HG02943 (cell line): ENCODE results near the gene MBNL2.

Source experiments
- ATAC-seq: cut with Tn5 transposase; IDR thresholded peaks from one replicate; pipeline ENCODE4 v1.9.1; 2021; ENCODE audit warnings: mild to moderate bottlenecking, low read depth, moderate library complexity; ENCODE audit not compliant: unreplicated experiment

Gene MBNL2

DNA sequence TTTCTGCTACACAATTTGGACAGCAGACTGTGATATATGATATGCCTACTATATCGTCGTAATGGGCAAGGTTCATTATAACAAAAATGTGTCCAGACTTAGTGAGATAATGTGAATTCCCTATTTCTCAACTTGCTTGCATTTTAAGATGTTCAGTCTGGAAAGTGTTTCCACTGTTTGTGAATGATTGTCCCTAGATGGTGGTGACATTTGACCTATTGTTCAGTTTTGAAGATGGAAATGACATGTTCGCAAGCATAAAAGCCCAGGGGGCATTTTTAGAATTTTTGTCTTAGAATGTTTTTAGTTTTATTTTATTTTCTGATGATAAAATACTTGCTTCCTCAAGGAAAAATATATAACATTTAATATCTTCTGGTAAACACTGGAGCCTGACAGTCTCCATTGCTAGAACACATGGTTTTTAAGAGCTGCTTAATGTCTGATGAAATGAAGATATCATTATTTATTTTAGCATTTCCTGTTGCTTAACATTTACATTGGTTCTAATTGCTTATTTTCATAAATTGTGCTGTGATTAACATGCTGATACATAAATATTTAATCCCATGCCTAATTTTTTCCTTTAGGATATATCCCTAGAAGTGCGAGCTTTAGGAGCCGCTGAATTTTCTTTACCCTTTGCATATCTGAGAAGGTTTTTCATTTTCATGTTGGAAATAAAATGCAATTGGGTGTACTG lies 27.1 kb downstream of the MBNL2 start:
- no peak for ATAC-seq

DNA sequence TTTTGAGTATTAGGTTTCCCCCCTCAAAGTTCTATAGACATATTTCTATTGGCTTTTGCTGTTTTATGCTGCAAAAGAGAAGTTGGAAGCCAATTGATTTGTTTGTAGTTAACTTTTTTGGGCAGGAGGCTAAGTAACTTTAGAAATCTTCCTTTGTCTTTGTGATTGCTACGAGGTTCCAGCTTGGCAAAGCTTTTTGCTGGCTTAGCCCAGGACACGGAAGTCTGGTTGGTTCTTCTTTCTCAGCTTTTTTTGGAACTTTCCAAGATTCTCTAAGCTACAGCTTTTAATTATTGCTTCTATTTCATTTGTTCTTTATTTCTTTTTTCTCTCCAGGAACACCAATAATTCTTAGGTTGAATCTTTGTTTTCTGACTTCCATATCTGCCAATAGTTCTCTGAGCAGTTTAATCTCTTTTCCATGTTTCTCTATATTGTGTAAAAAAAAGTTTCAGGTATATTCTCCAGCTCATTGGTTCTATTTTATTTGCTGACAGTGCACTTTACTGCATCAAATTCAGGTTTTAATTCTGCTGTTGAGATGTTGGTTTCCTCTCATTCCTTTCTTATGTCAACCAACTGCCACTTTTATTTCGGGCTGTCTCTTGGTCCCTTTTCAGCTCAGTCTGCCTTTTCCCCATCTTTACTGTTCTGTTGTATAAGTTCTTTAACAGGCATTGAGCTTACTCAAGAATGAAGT lies 27.8 kb downstream of the MBNL2 start:
- no peak for ATAC-seq

DNA sequence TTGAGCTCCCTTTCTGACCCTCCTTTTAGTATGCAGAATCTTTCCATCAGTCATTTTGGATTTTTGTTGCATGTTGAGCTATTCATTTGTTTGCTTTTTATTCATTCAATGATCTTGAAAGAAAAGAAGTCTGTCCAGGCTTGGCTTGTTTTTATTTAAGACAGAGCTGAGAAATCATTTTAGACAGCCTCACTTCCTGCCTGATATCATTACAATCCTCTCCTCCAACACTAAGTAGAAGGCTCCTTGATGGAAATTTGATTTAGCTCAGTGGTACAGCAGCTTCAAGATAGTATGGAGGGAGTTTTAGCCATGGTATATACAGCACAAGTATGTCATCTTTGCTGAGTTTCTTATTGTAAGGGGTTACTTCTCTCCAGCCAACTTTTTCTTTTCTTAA lies 28.4 kb downstream of the MBNL2 start:
- ATAC-seq, result no peak

DNA sequence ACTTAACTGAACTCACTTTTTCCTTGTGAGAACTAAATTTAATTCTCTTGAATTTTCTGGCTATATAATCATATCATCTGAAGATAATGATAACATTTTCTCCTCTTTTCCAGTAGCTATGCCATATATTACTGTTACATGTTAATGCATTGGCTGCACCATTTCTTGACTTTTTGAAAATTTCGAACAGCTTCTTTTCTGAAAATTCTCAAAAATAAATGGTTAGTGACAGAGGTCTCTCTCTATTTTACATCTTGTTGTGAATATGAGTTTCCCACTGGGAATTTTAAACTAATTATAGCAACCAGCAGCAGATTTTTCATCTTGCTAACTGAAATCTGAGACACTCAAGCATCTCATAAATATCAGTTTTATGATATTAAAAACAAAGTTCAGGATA lies 30.6 kb downstream of the MBNL2 start:
- no peak for ATAC-seq

DNA sequence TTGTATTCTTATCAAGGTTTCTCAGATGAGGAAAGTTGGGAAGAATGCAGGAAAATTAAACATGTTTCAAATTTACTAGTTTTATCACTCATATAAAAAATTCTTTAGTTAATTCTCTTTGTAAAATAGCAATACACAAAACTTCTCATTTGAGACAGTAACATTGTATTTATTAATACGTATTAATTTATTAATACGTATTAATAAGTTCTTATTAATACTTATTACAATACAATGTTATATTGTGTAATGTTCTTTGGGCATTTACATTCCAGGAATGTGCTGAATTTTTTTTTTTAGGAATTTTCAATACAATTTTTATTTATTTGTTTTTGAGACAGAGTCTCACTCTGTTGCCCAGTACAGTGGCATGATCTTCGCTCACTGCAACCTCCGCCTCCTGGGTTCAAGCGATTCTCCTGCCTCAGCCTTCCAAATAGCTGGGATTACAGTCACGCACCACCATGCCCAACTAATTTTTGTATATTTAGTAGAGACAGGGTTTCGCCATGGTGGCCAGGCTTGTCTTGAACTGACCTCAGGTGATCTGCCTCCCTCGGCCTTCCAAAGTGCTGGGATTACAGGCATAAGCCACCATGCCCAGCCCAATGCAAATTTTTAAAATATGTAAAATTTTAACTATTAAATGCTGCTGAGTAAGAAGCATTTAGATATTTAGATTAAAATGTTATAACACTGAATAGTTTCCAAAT lies 31.6 kb downstream of the MBNL2 start:
- ATAC-seq, result no peak

DNA sequence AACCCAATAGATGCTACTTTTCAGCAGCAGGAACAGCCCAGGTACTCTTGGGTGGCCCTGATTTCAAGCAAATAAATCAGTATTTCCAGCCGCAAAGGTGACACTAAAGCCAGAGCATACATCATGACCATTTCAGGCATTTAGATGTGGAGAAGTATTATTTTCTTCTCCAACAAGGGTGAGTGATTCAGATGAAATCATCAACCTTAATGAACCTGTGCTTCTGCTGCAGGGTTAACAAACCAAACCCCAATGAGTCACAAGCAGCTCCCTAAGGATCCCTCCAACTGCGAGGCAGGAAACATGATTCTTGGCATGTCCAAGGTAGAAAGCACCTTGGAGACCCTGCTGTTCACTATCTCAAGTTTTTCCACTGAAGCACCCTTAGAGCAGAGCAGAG lies 32.7 kb downstream of the MBNL2 start:
- no peak for ATAC-seq

DNA sequence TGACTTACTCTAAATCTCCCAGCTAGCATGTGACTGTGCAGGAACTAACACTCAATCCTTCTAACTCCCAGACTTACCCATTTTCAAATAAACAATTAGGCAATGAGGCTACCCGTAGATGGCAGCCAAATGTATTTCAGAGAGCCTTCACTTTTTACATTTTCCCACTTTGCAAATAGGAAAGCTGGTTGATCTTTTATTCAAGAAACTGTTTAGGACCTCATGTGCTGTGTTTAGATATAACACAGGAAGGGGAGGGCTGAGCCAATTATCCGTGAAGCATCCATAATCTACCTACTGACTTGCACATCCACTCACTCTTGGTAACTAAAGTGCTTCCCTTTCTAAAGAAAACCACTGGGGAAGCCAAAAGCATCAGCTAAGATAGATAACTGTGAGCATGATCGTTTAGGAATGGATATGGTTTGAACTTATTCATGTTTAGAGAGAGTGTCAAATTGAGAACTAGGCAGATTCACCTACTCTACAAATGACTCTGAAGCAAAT lies 33.4 kb downstream of the MBNL2 start:
- ATAC-seq, result no peak

DNA sequence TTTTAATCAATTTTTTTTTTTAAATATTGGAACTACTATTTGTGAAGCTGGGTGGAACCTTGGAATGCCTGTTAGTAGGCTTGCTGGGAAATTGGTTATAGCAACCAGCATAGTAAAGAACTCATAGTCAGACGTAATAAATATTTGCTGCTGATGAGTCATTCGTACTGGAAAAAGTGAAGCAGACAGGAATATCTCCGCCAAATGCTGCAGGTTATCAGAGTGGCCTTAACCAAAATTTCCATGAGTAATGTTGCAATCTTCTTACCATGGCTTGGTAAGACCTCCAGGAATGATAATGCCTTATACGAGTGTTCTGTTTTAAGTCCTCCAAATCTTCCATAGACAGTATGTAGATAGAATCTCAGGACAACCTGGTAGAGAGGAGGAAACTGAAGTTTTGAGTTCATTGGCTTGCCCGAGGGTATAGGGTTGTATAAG lies 34.2 kb downstream of the MBNL2 start:
- no peak for ATAC-seq

DNA sequence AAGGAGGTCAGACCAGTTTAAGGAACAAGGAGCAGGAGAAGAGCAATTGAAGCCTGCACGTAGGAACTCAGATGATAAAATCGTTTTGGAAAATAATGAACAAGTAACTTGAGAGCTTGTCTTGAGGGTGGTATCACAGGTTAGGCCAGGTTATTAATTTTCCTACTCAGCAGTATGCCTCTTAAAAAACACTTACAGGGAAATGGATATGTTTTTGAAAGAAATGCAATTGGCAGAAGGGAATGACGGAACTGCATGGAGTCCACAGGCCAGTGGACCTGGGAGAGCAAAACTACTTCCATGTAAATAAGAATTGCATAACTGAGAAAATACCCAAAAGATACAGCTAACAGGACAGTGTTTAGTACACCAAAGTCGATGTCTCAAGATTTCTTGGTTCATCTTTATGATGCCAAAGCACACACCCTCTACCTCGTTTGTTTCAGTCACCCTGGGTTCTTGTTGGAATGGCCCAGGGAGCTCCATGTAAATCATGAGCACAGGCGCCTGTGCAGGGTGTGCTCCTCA lies 35.2 kb downstream of the MBNL2 start:
- ATAC-seq, result no peak

DNA sequence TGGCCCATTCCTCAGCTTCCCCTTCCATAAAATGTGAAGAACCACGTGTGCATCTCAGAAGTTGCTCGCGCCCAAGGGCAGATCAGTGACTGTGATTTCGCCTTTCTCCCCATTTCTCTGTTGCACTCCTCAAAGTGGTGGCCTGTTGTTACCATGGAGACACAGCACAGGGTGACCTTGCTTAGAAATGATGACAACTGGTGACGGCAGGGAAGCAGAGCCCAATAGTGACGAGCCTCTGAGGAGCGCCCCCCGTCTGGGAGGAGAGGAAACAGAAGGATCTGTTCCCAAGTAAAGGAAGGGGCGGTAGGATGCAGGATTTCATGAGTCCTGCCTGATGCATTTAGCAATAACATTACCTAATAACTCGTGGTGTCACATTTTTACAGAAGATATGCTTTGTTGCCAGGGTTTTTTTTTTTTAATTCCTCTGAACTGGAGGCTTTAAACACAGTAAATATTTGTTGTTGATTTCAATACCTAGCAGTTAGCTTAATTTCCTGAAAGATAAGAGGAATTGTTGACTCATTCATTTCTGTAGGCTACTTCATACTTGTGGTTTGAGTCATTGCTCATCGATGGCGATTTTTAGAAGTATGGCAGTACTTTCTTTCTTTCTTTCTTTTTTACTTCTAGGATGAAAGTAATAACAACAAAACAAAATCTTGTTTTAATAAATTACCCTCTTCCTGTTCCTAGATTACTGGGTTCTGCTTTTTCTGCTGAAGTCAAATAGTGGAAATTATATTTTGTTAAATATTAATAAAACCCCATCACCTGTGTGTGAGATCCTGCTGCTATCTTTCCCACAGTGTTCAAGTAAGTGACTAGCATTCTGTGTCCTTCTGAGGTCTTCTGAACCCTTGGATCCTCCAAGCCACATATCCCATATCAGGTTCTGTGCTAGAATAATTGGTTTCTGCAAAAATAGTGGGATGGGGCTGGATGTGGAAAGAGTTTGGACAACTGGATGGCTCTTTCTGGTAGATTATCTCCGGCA lies 36.0 kb downstream of the MBNL2 start:
- peak; percentile 55 for ATAC-seq

DNA sequence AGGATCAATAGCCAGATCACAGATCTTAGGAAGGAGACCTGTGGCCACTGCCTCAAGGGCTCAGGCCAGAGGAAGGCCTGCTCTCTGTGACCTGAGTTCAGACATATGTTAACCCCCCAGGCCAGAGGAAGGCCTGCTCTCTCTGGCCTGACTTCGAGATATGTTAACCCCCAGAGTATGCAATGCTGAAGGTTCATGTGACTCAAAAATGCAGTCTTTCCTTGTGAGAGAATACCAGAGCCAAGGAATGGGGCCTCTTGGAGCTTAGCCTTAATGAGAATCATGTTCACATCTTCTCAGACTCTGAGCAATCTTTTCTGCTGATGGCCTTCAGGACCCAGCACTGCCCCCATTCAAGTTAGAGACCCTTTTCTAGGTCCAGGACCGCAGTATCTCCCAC lies 36.7 kb downstream of the MBNL2 start:
- no peak for ATAC-seq

DNA sequence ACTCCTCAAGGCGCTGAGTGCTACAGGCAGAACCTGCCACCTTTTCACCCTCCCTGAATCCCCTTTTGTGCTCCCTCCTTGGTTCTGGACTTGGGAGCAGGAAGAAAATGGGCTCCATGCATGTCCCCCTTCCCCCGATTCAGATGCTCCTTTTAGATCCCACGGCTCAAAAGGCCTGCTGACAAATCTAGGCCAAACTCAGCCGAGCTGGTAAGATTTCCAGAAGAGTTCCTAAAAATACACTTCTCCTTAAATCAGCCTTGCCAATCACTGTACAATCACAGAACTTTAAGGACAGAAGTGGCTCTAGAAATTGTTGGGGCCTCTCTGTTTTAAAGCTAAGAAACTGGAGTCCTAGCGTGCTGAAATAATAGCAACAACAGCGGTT lies 37.3 kb downstream of the MBNL2 start:
- ATAC-seq, result no peak

DNA sequence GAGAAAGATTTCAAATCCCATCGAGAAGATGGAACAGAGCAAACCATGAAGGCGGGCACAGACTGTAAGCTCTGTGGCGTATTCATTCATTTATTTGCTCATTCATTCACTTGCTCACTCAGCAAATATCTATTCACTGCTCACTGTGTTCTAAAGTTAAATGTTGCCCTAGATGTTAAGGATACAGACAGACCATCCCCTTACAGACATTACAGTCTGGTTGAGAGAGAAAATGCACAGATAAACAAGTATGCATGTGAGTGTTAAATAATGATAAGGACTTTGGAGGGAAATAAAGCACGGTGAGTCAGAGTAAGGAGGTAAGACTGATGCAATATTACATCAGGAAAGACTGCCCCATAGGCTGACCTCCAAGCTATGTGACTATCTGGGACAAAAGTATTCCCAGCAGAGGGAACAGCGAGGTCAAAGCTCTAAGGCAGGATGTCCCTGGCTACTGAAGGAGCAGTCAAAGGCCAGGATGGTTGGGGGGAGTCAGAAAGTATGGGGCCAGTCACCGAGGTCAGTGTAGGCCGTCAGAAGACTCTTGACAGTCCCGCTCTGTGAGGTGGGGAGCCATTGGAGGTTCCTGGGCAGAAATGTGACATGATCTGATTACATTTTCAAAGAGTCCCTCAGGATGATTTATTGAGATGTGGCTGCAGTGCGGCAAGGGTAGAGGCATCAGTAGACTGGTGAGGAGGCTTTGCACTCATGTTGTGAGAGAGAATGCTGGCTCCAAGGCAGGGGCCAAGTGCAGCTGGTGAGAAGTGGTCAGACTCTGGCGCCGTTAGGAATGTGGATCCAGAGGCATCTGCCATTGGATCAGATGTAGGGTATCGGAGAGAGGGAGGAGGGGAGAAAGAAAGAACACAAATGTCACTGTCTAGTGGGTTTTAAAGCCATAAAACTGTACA lies 37.9 kb downstream of the MBNL2 start:
- no peak for ATAC-seq

DNA sequence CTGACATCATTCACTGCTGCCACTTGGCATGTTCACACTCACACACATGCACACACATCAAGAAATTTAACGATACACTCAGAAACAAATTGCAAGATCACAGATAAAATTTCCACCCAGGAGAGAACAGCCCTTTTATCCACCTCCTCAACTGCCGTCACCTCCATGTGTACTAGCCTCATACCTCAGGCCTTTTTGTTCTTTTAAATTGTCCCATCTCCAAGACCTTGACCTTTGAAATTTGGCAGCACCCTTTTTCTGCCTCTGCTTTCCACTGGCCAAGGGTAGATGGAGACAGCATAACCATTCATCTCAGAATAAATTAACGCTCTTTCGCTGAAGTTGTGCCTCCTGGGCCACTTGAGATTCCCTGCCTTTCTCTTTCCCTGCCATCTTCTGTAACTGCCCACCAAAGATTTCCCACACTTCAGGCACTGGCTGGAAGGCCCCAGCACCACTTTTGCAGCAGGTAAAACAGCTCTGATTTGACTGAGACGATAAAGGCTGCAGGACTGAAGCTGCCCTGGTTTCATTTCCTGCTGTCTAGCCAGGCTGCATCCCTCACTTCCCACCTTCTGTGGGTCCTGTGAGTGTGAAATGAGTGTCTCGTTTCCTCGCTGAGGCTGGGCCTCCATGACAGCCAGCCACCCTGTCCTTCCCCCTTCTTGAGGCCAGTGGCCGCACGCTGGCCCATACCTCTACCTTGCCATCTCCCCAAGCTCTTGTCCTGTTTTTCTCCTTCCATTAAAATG lies 39.3 kb downstream of the MBNL2 start:
- peak; percentile 52 for ATAC-seq

DNA sequence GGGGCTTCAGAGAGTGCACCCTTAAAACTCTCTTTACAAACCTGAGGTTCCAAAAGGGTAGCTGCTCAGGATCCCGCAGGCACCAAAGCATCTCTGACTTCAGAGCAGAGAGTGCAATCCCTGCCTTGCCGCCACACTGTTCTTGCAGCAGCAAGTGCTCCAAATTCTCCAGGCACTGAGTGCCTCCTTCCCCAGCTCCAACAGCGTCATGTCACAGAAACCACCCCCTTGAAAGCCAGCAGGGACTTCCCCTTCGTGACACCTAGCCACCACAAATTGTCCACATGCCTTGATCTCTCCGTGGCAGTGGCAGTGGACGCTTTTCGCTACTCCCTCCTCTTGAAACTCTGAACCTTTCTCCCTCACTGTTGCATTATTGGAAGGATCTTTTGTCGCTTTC lies 39.9 kb downstream of the MBNL2 start:
- no peak for ATAC-seq

DNA sequence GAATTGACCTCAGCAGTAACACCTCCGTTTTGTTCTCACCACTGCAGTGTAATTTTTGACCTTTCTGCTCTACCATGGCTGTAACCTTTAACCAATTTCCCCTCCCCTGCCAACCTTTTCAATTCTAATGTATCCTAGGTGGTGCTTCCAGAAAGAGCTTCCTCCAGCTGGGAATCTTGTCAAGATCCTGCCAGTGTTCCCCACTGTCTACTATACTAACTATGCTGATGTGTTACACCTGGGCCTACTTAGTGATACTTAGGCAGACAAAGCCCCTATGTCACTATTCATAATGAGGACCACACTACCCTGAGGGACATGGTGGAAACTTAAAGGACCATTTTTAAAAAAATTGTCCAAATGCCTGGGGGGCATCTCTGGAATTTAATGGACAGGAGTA lies 41.0 kb downstream of the MBNL2 start:
- ATAC-seq, result no peak

DNA sequence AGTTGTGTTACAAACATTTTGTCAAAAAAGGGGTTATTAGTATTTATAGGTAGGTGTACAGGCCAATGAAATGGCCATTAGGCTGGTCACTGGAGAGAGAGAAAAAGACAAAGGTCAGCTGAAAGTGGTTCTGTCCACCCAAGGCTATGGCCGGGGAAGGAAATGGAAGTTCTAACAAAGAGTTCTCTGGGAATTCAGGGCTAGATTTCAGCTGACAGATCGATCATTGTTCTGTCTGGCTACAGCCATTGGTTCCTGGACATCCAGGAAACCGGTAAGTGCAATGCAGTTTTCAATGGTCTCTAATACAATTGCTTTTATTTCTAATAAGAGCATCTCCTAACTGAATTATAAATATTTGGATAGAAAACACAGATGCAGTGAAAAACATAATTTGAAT lies 42.5 kb downstream of the MBNL2 start:
- ATAC-seq, result no peak

DNA sequence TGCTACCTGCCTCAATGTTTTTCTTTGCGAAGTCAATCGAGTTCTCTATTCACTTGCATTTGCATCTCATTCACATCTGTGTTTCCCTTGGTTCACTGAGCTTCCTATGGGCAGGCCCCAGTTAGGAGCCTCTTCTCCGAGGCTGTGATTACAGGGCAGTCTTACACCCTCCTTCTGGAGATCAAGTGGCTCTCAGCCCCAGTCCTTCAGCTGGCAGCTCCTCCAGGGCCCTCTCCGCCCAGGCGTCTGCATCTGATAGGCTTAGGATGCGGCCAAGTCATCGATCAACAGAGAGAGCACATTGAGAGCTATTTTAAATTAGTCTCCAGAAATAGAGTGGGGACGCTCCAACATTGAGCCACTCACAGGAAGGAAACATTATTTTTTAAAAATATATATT lies 44.2 kb downstream of the MBNL2 start:
- ATAC-seq, result no peak
